ENCODE data around the gene HLTF. TPM values are rescaled to one million over a fixed set of nuclear protein-coding genes. Genes with fewer than 3 reads are reported as not detected.

HLTF gene
- total RNA-seq, 1 donor from 2014 or later, result 20.0 TPM

GRCh38 chr3:149001727-149002126 lies 84.6 kb downstream of the HLTF start:
- Histone ChIP-seq H3K4me3 (no peak overlapping the region), H3K36me3 (peaks cover 43% of the 10 kb centered on the region), H3K27ac (no peak overlapping the region), H3K27me3 (no peaks in the 10 kb centered on the region), H3K9me3 (no peaks in the 10 kb centered on the region), H3K4me1 (peaks cover 19% of the 10 kb centered on the region)
- no peak for ATAC-seq
- DNase-seq, result no peak
- TF ChIP-seq CTCF (IDR thresholded peaks at IDR 0.05), result no peak
- intact Hi-C loops (cut with DNase I), result no loop called here

- peaks cover 56% of the 10 kb centered on the region for H3K36me3 ChIP-seq
- DNase-seq (no peak), ATAC-seq (peak; percentile 60)
- no peaks in the 10 kb centered on the region for H3K27me3 ChIP-seq
- peaks cover 19% of the 10 kb centered on the region for H3K4me1 ChIP-seq
- TF ChIP-seq CTCF (IDR thresholded peaks at IDR 0.05), result no peak
- H3K4me3 ChIP-seq, result no peak overlapping the region
- no peaks in the 10 kb centered on the region for H3K9me3 ChIP-seq
- no peak overlapping the region for H3K27ac ChIP-seq
- intact Hi-C loops (cut with DNase I), result no loop called here
Observed at GRCh38 chr3:149000206-149000745, 86.1 kb downstream of the HLTF start.

GRCh38 chr3:148999806-149000205 lies 86.5 kb downstream of the HLTF start:
- no peaks in the 10 kb centered on the region for H3K9me3 ChIP-seq
- peaks cover 60% of the 10 kb centered on the region for H3K36me3 ChIP-seq
- no peak for ATAC-seq
- intact Hi-C loops (cut with DNase I), result no loop called here
- H3K4me3 ChIP-seq, result no peak overlapping the region
- no peak for TF ChIP-seq CTCF (IDR thresholded peaks at IDR 0.05)
- no peak for DNase-seq
- H3K4me1 ChIP-seq, result peaks cover 19% of the 10 kb centered on the region
- no peak overlapping the region for H3K27ac ChIP-seq
- no peaks in the 10 kb centered on the region for H3K27me3 ChIP-seq

- no peak for TF ChIP-seq CTCF (IDR thresholded peaks at IDR 0.05)
- intact Hi-C loops (cut with DNase I), result no loop called here
- H3K36me3 ChIP-seq, result peaks cover 67% of the 10 kb centered on the region
- H3K27ac ChIP-seq, result peak overlapping the region; percentile 15
- ATAC-seq, result no peak
- no peak overlapping the region for H3K4me3 ChIP-seq
- H3K9me3 ChIP-seq, result no peaks in the 10 kb centered on the region
- peaks cover 19% of the 10 kb centered on the region for H3K4me1 ChIP-seq
- no peak for DNase-seq
- no peaks in the 10 kb centered on the region for H3K27me3 ChIP-seq
Observed at GRCh38 chr3:148998715-148999423, 87.5 kb downstream of the HLTF start.

GRCh38 chr3:148998297-148998696 lies 88.0 kb downstream of the HLTF start:
- intact Hi-C loops (cut with DNase I), result no loop called here
- Histone ChIP-seq H3K36me3 (peaks cover 67% of the 10 kb centered on the region), H3K4me1 (peaks cover 22% of the 10 kb centered on the region), H3K4me3 (no peak overlapping the region), H3K9me3 (no peaks in the 10 kb centered on the region), H3K27me3 (no peaks in the 10 kb centered on the region), H3K27ac (peak overlapping the region; percentile 15)
- TF ChIP-seq CTCF (IDR thresholded peaks at IDR 0.05), result no peak
- DNase-seq (no peak), ATAC-seq (no peak)

All from upper lobe of right lung (tissue), 1 donor.